ENCODE measurements around the gene C17orf75. TPM values are rescaled to one million over a fixed set of nuclear protein-coding genes. Genes with fewer than 3 reads are reported as not detected.

C17orf75 gene, protein sequence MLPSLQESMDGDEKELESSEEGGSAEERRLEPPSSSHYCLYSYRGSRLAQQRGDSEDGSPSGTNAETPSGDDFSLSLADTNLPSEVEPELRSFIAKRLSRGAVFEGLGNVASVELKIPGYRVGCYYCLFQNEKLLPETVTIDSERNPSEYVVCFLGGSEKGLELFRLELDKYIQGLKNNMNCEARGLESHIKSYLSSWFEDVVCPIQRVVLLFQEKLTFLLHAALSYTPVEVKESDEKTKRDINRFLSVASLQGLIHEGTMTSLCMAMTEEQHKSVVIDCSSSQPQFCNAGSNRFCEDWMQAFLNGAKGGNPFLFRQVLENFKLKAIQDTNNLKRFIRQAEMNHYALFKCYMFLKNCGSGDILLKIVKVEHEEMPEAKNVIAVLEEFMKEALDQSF
- total RNA-seq = 39.1 TPM

DNA sequence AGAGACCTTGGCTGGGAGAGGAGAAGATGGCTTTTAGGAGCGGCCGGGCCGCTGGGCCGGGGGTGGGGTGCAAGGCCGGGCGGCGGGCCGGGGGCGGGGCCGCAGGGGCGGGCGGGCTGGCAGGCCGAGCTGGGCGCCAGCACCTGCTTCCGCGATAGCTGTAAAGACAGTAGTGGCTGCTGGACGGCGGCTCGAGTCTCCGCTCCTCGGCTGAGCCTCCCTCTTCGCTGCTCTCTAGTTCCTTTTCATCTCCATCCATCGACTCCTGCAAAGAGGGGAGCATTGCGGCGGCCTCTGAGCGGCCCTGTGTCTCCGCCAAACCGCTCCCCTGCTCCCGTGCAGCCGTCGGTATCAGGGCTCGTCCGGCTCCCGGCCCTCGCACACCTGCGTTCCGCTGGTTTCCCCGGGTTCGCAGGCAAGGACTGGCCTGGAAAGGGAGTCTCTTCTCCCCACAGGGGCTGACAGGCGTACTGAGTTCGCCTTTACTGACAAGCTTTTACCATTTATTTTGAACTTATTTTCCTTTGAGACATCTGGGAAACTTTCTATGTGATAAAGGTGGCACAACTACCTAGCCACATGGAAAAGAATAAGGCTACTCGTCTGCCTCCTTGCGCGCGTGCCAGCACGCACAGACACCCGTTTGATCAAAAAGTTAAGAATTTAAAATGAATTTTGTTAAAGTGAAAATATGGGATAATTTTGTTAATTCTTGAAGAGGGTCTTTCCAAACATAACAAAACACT lies at the start of gene C17orf75:
Gene C17orf75 (minus strand): TSS at position 317 of the 746 bp plus-strand sequence. CDS start 34 bp downstream, at position 283.

DNA sequence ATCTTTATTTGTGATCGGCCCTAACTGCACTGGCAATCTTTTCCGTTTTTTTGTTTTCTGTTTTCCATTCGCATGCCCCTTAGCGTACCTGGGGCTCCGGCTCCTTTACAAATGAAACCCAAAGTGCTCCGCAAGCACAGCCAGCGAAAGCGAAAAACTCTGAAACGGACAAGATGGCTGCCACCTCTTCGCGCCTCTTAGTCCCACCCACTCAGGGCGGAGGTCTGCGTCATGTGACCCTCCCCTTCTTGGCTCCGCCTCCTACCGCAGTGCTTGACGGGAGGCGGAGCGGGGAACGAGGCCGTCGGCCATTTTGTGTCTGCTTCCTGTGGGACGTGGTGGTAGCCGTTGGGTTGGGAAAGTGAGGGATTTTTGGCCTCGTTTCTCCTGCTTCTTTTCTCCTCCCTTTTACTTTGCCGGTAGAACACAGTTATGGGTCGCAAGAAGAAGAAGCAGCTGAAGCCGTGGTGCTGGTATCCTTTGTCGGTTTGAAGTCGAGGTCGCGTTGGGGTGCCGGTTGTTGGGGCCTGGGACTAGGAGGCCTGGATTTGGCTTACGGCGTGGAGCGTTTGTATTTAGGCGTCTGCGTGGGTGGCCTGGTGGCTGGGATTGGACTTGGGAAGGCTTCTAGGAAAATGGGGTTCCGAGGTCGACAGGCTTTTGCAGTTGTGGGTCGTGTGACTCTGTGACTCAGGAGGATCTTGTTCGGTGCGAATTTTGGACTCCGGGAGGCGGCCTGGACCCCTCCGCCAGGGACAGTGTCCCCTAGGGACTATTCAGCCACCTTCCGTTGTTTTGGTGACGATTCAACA lies 8.1 kb upstream of the C17orf75 start, which contains the start of gene ZNF207:
Gene ZNF207 (plus strand): TSS at position 304 of the 812 bp plus-strand sequence. CDS start 129 bp downstream, at position 433.

Other genes starting within 250 kb of the C17orf75 start
- 180 TPM for gene RHOT1, start 199.7 kb downstream of the C17orf75 start, total RNA-seq
- gene RHBDL3, start 76.3 kb downstream of the C17orf75 start, total RNA-seq = 35.6 TPM
- 302 TPM for gene ZNF207, start 8.0 kb upstream of the C17orf75 start, total RNA-seq
- gene PSMD11, start 102.3 kb upstream of the C17orf75 start, total RNA-seq = 86.1 TPM
- 39.2 TPM for gene CDK5R1, start 144.8 kb upstream of the C17orf75 start, total RNA-seq